Kidney epithelial cell (primary cell): Measurements from ENCODE around the gene HLA-DMB. TPM values are rescaled to one million over a fixed set of nuclear protein-coding genes. Genes with fewer than 3 reads are reported as not detected.

ENCODE experiments used
- DNase-seq: peaks from one replicate; pipeline ENCODE4 v3.0.0-alpha.2; 2010; ENCODE audit warnings: low read depth
- H3K27me3 ChIP-seq: 2 replicates; pipeline ENCODE4 v1.6.0; 2011; ENCODE audit warnings: low read length; ENCODE audit not compliant: control insufficient read depth, insufficient read depth
- H3K36me3 ChIP-seq: 2 replicates; pipeline ENCODE4 v1.5.1; 2011; ENCODE audit warnings: low read length; ENCODE audit not compliant: control insufficient read depth, insufficient read depth
- H3K4me3 ChIP-seq: 2 replicates; pipeline ENCODE4 v1.5.1; 2011; ENCODE audit warnings: low read depth, mild to moderate bottlenecking, control low read depth, low read length
- CTCF ChIP-seq: IDR thresholded peaks from 2 replicates; pipeline ENCODE4 v1.5.1; 2011; ENCODE audit warnings: mild to moderate bottlenecking, moderate library complexity, low read length, control low read depth, inconsistent platforms; ENCODE audit not compliant: insufficient read depth, poor library complexity, severe bottlenecking
- total RNA-seq: library from RNA; depleted of rRNA; stranded (reverse); fragments of >200 nt; gene quantifications from 2 replicates; pipeline ENCODE4 v1.2.3, GENCODE V29; 2015

The HLA-DMB gene
- total RNA-seq, 1 donor from 2014 or later, result 1.0 TPM

GRCh38 chr6:32973144-32974015 is 32.6 kb upstream of the HLA-DMB start:
- H3K36me3 ChIP-seq, result peaks cover 11% of the 10 kb centered on the region
- H3K27me3 ChIP-seq, result no peaks in the 10 kb centered on the region
- H3K4me3 ChIP-seq, result peak overlapping the region; percentile 90
- TF ChIP-seq CTCF, result no peak
- DNase-seq, result no peak

GRCh38 chr6:32972353-32973143 is 31.7 kb upstream of the HLA-DMB start:
- Histone ChIP-seq H3K4me3 (peak overlapping the region; percentile 90), H3K36me3 (peaks cover 11% of the 10 kb centered on the region), H3K27me3 (no peaks in the 10 kb centered on the region)
- no peak for DNase-seq
- TF ChIP-seq CTCF, result no peak

- H3K36me3 ChIP-seq, result peaks cover 11% of the 10 kb centered on the region
Measured at GRCh38 chr6:32971581-32972352, 30.9 kb upstream of the HLA-DMB start.

GRCh38 chr6:32971242-32971580 is 30.4 kb upstream of the HLA-DMB start:
- Histone ChIP-seq H3K27me3 (no peaks in the 10 kb centered on the region), H3K36me3 (peaks cover 9% of the 10 kb centered on the region), H3K4me3 (peak overlapping the region; percentile 64)
- no peak for TF ChIP-seq CTCF
- no peak for DNase-seq

More at GRCh38 chr6:32971581-32972352, 30.9 kb upstream of the HLA-DMB start:
- no peak for TF ChIP-seq CTCF
- Histone ChIP-seq H3K4me3 (peak overlapping the region; percentile 90), H3K27me3 (no peaks in the 10 kb centered on the region)
- peak; percentile 98 for DNase-seq

- Histone ChIP-seq H3K4me3 (peak overlapping the region; percentile 64), H3K36me3 (peaks cover 9% of the 10 kb centered on the region), H3K27me3 (no peaks in the 10 kb centered on the region)
- DNase-seq, result no peak
- no peak for TF ChIP-seq CTCF
Measured at GRCh38 chr6:32970413-32971241, 29.8 kb upstream of the HLA-DMB start.
